ENCODE measurements around the gene INTS15.

INTS15 gene

GRCh38 chr7:6655636-6656385, 66.0 kb downstream of the INTS15 start:
- no peak for DNase-seq (ENCODE audit: low read depth in 3 of 3)

DNA sequence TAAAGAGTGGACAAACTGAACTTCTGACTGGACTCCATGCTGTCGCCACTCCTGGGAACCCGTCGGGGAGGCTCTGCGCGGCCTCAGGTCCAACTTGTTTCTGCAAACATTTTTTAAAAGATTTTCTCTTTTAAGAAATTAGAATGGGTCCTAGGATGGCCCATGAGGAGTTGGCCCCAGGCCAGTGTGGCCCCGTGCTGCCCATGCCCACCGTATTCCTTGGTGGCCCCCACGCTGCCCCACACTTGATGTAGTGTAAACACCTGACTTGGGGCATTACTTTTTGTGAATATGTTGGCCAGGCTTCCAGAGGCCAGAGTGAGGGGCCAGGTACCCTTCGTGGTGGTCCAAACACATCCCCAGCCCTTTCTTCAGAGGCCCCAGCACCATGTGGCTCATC, 66.6 kb downstream of the INTS15 start:
- DNase-seq (ENCODE audit: low read depth in 3 of 3) = no peak
